GM12872 (cell line): ENCODE data around the gene MED13.

Experiments
- CTCF ChIP-seq: IDR thresholded peaks from 3 replicates; pipeline ENCODE4 v1.5.1; 2011; ENCODE audit warnings: low read depth, mild to moderate bottlenecking, low read length, moderate library complexity; ENCODE audit not compliant: insufficient read depth

The MED13 gene

DNA sequence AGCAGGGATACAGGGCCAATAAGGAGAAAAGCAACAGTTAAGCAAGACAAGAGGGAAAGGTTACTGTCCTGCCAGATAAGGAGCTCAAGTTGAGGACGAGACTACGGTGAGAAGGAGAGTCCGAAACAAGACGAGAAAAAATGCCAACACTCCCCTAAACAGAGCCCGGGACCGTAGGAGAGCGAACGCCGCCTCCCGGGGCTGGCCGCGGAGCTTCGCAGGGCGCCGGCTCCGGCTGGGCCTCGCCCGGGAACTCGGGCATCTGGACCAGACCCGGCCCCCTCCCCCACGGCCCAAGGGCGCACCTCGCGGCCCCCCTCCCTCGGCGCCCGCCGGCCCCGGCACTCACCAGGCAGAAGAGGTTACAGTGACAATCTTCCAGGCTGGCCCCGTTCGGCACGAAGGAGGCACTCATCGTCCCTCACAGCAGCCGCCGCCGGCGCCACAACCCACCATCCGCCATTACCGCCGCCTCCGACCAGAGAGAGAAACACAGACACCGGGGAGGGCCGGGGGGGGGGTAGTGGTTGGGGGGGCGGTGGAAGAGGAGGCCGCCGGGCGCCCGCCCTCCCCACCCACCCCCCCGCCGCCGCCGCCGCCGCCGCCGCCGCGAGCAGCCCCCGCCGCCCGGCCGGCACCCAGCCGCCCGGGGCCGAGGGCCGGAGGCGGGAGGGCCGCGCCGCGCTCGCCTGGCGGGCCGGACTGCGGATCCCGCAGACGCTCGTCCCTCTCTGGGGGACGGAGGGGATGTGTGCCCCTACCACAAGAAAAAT lies at the start of gene MED13:
TSS of gene MED13 (minus strand) at position 488 of the 773 bp plus-strand sequence. CDS start at position 415, 73 bp downstream.
- no peak for TF ChIP-seq CTCF

GRCh38 chr17:62112229-62112628 lies 47.2 kb upstream of the MED13 start:
- no peak for TF ChIP-seq CTCF

- TF ChIP-seq CTCF, result no peak
These were observed 46.6 kb upstream of the MED13 start for GRCh38 chr17:62111562-62112171.

DNA sequence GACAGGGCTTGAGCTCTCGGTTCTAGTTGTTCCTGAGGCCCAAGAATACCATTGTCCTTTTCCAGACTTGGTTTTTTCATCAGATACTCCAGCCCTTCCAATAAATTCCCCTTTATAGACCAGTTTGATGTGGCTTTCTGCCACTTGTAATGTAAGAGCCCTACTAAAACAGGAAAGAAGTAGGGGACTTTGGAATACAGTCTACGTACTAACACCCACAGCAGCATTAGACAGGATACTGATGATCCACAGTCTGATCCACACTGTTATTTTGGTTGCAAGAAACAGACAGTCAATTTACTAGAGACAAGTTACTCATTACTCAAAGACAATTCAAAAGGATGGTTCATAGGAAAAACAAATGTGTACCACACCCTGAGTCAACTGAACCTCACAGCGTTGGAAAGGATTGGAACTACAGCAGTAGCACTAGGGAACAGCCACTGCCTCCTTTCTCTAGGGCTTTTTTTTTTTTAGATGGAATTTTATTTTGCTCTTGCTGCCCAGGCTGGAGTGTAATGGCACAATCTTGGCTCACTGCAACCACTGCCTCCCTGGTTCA lies 45.9 kb upstream of the MED13 start:
- TF ChIP-seq CTCF, result no peak

GRCh38 chr17:62109924-62110323 lies 44.8 kb upstream of the MED13 start:
- TF ChIP-seq CTCF, result no peak

DNA sequence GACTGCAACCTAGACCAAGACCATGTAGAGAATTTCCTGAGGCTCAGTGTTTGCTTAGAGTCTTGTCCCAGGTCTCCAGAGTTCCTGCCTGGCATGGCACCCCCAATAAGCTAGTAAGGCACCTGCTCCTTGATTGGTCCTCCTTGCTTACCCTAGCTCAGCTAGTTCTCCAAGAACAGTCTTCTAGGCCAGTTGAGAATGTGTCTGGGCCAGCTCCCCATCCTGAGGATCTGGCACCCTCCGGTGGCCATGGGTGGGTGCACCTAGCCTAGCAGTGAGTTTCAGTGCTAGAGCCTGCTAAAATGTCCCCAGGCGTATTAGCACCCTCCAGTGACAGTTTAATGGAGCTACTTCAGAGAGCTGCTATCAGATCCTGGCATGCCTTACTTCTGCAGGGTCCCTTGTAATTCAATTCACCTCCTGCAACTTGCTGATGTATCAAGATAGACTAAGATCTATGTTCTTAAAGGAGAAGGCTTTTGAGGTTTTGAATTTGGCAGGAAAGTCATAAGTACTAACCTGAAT lies 44.4 kb upstream of the MED13 start:
- TF ChIP-seq CTCF, result peak; percentile 96

DNA sequence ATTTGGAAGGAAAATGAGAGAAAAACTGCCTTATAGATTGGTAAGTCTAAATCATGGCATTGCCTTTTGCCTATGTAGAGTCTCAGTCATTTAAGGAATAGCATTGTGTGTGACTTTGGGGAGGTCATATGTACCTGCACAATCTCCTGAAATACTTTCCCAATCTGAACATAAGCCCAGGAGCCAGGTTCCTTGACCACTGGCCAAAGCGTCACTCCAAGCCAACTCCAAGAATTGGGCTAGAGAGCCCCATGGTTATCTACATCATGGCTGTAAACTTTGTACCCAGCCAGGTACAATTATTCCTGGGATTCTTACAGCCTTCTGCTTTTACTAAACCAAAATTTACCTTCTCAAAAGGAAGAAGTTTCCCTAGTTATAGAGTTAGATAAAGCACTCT lies 40.8 kb upstream of the MED13 start:
- TF ChIP-seq CTCF, result no peak
